ENCODE results near the gene TRANK1. TPM values are rescaled to one million over a fixed set of nuclear protein-coding genes. Genes with fewer than 3 reads are reported as not detected.

TRANK1 gene
- total and polyA plus RNA-seq, 2 of the 4 experiments (the other 2 are of a cell fraction), result 7.9 to 12.7 TPM

- Histone ChIP-seq H4K5ac (ENCODE audit: low read depth, low read length) (no peak overlapping the region), H2BK20ac (ENCODE audit: low read depth, low read length) (no peak overlapping the region), H3K9me3 (ENCODE audit: control insufficient read depth, insufficient read depth, low read length) (0 out of 2 replicates have a peak, but pooled peaks cover 4% of the 10 kb centered on the region), H3K14ac (replicated peaks; ENCODE audit: low read depth, low read length) (no peak overlapping the region), H3K56ac (ENCODE audit: extremely low read depth, insufficient read depth, low read length) (no peak overlapping the region), H2BK15ac (ENCODE audit: low read depth, low read length) (no peak overlapping the region), H3K4me1 (ENCODE audit: control insufficient read depth, insufficient read depth, low read length) (no peaks in the 10 kb centered on the region), H3K4me3 (ENCODE audit: insufficient read depth, low read depth, low read length) (no peak overlapping the region), H3K23ac (ENCODE audit: low read depth, low read length) (no peak overlapping the region), H3K36me3 (ENCODE audit: control insufficient read depth, insufficient read depth, low read length) (no peaks in the 10 kb centered on the region), H2BK5ac (ENCODE audit: low read depth, low read length, poor library complexity, severe bottlenecking) (no peak overlapping the region), H3K27me3 (ENCODE audit: control insufficient read depth, insufficient read depth, low read length) (no peaks in the 10 kb centered on the region), H2AFZ (replicated peaks; ENCODE audit: low read length, poor library complexity) (no peak overlapping the region), H3K4me2 (ENCODE audit: low read depth, low read length) (no peak overlapping the region), H3K18ac (ENCODE audit: low read depth, low read length) (no peak overlapping the region), H3K9ac (ENCODE audit: low read depth, low read length) (no peak overlapping the region), H3K4ac (ENCODE audit: low read depth, low read length) (no peak overlapping the region), H3K27ac (ENCODE audit: insufficient read depth, low read length) (no peak overlapping the region), H2AK9ac (replicated peaks; ENCODE audit: low read depth, low read length, poor library complexity) (no peak overlapping the region), H4K91ac (ENCODE audit: insufficient read depth, low read depth, low read length) (no peak overlapping the region), H3K79me1 (ENCODE audit: low read depth in 1 of 2, low read length in 2 of 2) (no peaks in the 10 kb centered on the region), H4K20me1 (ENCODE audit: insufficient read depth, low read length) (no peaks in the 10 kb centered on the region), H3K9me1 (ENCODE audit: insufficient read depth, low read length) (peaks cover 3% of the 10 kb centered on the region), H2BK120ac (ENCODE audit: low read depth, low read length) (no peak overlapping the region), H4K8ac (ENCODE audit: low read depth in 2 of 2, low read length in 2 of 2) (no peak overlapping the region), H2AK5ac (ENCODE audit: low read depth, low read length) (no peak overlapping the region)
- intact Hi-C loops (cut with micrococcal nuclease) (no loop called here), dilution Hi-C loops (cut with HindIII; ENCODE audit: low sequenced_read_pairs, unreplicated experiment) (no loop called here), in situ Hi-C loops (cut with MboI; ENCODE audit: low sequenced_read_pairs) (no loop called here)
- no CpG with 5 or more reads among the region's 2 CpGs for WGBS, 2 experiments (ENCODE audit: extremely low coverage in 2 of 2, insufficient read length in 1 of 2)
- no peak for TF ChIP-seq RAD21 (IDR thresholded peaks at IDR 0.05; ENCODE audit: low read length)
- TF ChIP-seq MAFK (IDR thresholded peaks at IDR 0.05; ENCODE audit: low read depth, low read length), result no peak
- no peak for TF ChIP-seq USF2 (IDR thresholded peaks at IDR 0.05; ENCODE audit: low read depth, low read length)
- no peak for TF ChIP-seq NFE2L2 (IDR thresholded peaks at IDR 0.05; ENCODE audit: low read depth, low read length)
- no peak for TF ChIP-seq SMC3 (IDR thresholded peaks at IDR 0.05; ENCODE audit: low read depth, low read length)
- ATAC-seq (ENCODE audit: low read depth) (no peak), DNase-seq (no peak)
- ChIA-PET CTCF (interaction anchor here (0.6 to 1.6 kb wide), 2 partner anchors 41 to 56 kb away, joined by 3 read pairs; no protein-coding TSS in a partner anchor), POLR2A (ENCODE audit: unreplicated experiment) (no interaction called here)
- BruUV-seq (replicated peaks), result no TSS peak
Observed at GRCh38 chr3:36924744-36925521, 19.9 kb downstream of the TRANK1 start.

Data from IMR-90 (cell line).